HG03521 (cell line): Measurements from ENCODE around the gene PGAP6.
A peak's percentile ranks its signal among the peaks of the same experiment; 100 is the strongest.
"Not testable (repeated sequence)": the region's sequence is repeated elsewhere in the genome, so short reads cannot be mapped to it uniquely, and the experiment has no call there.

ENCODE experiments used
- ATAC-seq: cut with Tn5 transposase; IDR thresholded peaks from one replicate; pipeline ENCODE4 v1.9.1; 2021; ENCODE audit warnings: mild to moderate bottlenecking, moderate library complexity; ENCODE audit not compliant: unreplicated experiment

Gene PGAP6

GRCh38 chr16:381789-382717 is at the start of gene PGAP6:
Gene PGAP6 (minus strand): TSS chr16:381978. CDS start chr16:381821, 157 bp downstream.
- peak; percentile 71 for ATAC-seq

- no peak for ATAC-seq
Measured at GRCh38 chr16:430904-431303, 49.1 kb upstream of the PGAP6 start.

GRCh38 chr16:427250-427649 is 45.5 kb upstream of the PGAP6 start:
- no peak for ATAC-seq

GRCh38 chr16:426906-427249 is 45.1 kb upstream of the PGAP6 start:
- no peak for ATAC-seq

- no peak for ATAC-seq
Measured at GRCh38 chr16:426115-426905, 44.5 kb upstream of the PGAP6 start.

GRCh38 chr16:425740-426114 is 43.9 kb upstream of the PGAP6 start:
- peak; percentile 32 for ATAC-seq

- ATAC-seq, result peak; percentile 78
Measured at GRCh38 chr16:425082-425718, 43.4 kb upstream of the PGAP6 start, which contains the start of gene RAB11FIP3. Gene RAB11FIP3 (plus strand): TSS chr16:425649. CDS start chr16:426007, 358 bp downstream.

- no peak for ATAC-seq
Measured at GRCh38 chr16:424623-425081, 42.9 kb upstream of the PGAP6 start.

- no peak for ATAC-seq
Measured at GRCh38 chr16:424033-424622, 42.4 kb upstream of the PGAP6 start.

- ATAC-seq, result not testable (repeated sequence)
Measured at GRCh38 chr16:422179-422578, 40.4 kb upstream of the PGAP6 start.

- not testable (repeated sequence) for ATAC-seq
Measured at GRCh38 chr16:415170-415498, 33.4 kb upstream of the PGAP6 start.

GRCh38 chr16:414395-415169 is 32.8 kb upstream of the PGAP6 start:
- no peak for ATAC-seq

- no peak for ATAC-seq
Measured at GRCh38 chr16:411576-412265, 29.9 kb upstream of the PGAP6 start.

- ATAC-seq, result no peak
Measured at GRCh38 chr16:410516-411178, 28.9 kb upstream of the PGAP6 start.

- ATAC-seq, result no peak
Measured at GRCh38 chr16:407253-407652, 25.5 kb upstream of the PGAP6 start.

- ATAC-seq, result no peak
Measured at GRCh38 chr16:405548-406506, 24.0 kb upstream of the PGAP6 start.

GRCh38 chr16:404971-405486 is 23.3 kb upstream of the PGAP6 start:
- ATAC-seq, result no peak
